ENCODE results near the gene KDM1B. TPM values are rescaled to one million over a fixed set of nuclear protein-coding genes. Genes with fewer than 3 reads are reported as not detected.

KDM1B gene
- total and polyA plus RNA-seq, 9 of the 15 experiments (the other 6 are each of a cell fraction or from before 2014, with no cell fraction given), result 1.4 to 58.9 (median 36.3) TPM

DNA sequence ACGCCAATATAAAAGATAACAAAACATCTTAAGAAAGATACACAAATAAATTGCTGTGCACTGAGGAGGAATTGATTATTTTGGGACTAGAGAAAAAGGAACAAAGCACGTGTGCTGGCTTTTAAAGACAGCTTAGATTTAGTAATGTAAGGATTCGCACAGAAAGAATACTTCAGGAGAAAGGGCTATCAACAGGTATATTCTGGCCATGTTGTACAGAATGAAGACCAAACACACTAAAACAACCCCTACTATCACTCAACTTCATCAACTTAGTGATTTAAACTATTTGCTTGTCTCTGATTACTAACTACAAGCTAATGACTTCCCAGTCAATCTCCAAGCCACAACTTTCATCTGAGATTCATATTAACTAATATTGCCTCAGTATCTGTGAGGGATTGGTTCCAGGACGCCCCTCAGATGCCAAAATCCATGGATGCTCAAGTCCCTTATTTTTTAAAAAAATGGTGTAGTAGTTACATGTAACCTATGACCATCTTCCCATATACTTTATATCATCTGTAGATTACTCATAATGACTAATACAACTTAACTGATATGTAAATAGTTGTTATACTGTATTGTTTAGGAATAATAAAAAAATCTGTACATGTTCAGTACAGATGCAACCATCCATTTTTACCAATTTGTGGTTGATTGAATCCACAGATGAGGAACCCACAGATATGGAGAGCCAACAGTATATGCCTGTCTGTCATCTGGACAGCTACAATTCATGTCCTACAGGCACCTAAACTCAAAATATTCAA lies 104.6 kb downstream of the KDM1B start (continued):
- TF ChIP-seq, protein P1, sequence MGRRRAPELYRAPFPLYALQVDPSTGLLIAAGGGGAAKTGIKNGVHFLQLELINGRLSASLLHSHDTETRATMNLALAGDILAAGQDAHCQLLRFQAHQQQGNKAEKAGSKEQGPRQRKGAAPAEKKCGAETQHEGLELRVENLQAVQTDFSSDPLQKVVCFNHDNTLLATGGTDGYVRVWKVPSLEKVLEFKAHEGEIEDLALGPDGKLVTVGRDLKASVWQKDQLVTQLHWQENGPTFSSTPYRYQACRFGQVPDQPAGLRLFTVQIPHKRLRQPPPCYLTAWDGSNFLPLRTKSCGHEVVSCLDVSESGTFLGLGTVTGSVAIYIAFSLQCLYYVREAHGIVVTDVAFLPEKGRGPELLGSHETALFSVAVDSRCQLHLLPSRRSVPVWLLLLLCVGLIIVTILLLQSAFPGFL (CRISPR knock-in tag; IDR thresholded peaks at IDR 0.05), result no peak

DNA sequence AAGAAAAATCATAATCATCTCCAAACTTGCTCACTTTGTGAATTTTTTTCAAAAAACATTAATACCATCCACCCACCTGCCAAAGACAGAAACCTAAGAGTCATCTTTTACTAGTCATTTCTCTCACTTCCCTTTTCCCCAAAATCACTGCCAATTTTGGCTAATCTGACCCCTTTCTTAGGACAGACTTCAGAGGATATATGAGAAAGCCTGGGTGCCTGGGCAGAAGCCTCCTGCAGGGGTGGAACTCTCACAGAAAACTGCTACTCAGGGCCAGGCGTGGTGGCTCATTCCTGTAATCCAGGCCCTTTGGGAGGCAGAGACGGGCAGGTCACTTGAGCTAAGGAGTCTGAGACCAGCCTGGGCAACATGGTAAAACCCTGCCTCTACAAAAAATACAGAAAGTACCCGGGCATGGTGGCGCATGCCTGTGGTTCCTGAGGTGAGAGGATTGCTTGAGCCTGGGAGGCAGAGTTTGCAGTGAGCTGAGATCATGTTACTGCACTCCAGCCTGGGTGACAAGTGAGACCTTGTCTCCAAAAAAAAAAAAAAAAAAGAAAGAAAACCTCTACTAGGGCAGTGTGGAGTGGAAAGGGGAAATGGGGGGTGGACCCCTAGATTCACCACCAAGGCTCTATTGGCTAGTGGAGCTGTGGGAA lies 105.4 kb downstream of the KDM1B start:
- Histone ChIP-seq H3K4me3 (no peak overlapping the region), H3K4me1 (replicated peaks in 1 of 2; ENCODE audit: control insufficient read depth in 2 of 2, insufficient read depth in 2 of 2, low read length in 2 of 2) (peaks cover 13 to 21% of the 10 kb centered on the region in 2 experiments), H3K27me3 (ENCODE audit: control insufficient read depth in 2 of 2, insufficient read depth in 2 of 2, low read length in 2 of 2) (no peaks in the 10 kb centered on the region), H3K9me3 (replicated peaks; ENCODE audit: control insufficient read depth, insufficient read depth, low read depth, low read length) (peaks cover 3% of the 10 kb centered on the region), H3K79me2 (ENCODE audit: control insufficient read depth, insufficient read depth, low read length) (peaks cover 89% of the 10 kb centered on the region), H4K20me1 (replicated peaks; ENCODE audit: control insufficient read depth, insufficient read depth, low read length) (peaks cover 36% of the 10 kb centered on the region), H3K4me2 (ENCODE audit: insufficient read depth, low read length) (no peak overlapping the region), H3K9me1 (ENCODE audit: control insufficient read depth, insufficient read depth, low read length) (no peaks in the 10 kb centered on the region), H3K36me3 (ENCODE audit: control insufficient read depth, insufficient read depth, low read length) (peaks cover 71% of the 10 kb centered on the region), H3K27ac (ENCODE audit: extremely low read depth, low read depth, low read length) (no peak overlapping the region), H2AFZ (ENCODE audit: low read depth, low read length) (no peak overlapping the region), H3K9ac (ENCODE audit: insufficient read depth in 1 of 2, low read depth in 2 of 2, low read length in 2 of 2) (peak overlapping the region in 1 of 2 experiments; percentile 61; a peak in 1 of 4 replicates)
- DNase-seq (ENCODE audit: extremely low read depth in 1 of 4, low spot score in 3 of 4) (no peak), ATAC-seq (no peak), FAIRE-seq (no peak)
- POLR2A ChIA-PET, result interaction anchor here (0.6 to 1.2 kb wide), 4 partner anchors 11 to 650 kb away, joined by 3 to 7 read pairs (median 4); no protein-coding TSS in a partner anchor
- TF ChIP-seq RUNX1 (IDR thresholded peaks at IDR 0.05; ENCODE audit: low read depth) (no peak), HIVEP1 (CRISPR knock-in tag; IDR thresholded peaks at IDR 0.05) (no peak), ARNT (IDR thresholded peaks at IDR 0.05) (no peak), RBFOX2 (IDR thresholded peaks at IDR 0.05; ENCODE audit: low read depth, low read length) (no peak), SPI1 (IDR thresholded peaks at IDR 0.05; ENCODE audit: borderline replicate concordance, low read depth, low read length) (peak; percentile 86), ZNF174 (CRISPR knock-in tag; IDR thresholded peaks at IDR 0.05) (no peak), KDM5B (IDR thresholded peaks at IDR 0.05; ENCODE audit: insufficient replicate concordance, low read depth, low read length) (no peak), SMARCB1 (IDR thresholded peaks at IDR 0.05; ENCODE audit: insufficient read length, low read depth) (no peak), MEF2D (tag; conservative IDR thresholded peaks at IDR 0.05; ENCODE audit: low read depth) (no peak), LCOR (CRISPR knock-in tag; IDR thresholded peaks at IDR 0.05) (0 out of 2 replicates have a peak, but pooled peaks have one; percentile 30), ZNF57 (CRISPR knock-in tag; IDR thresholded peaks at IDR 0.05) (no peak), KDM1A (IDR thresholded peaks at IDR 0.05) (peak in 1 of 2 experiments; percentile 54; a peak in 2 of 4 replicates), MEF2A (IDR thresholded peaks at IDR 0.05; ENCODE audit: control insufficient read depth, low read depth, low read length) (no peak), RCOR1 (IDR thresholded peaks at IDR 0.05; ENCODE audit: borderline replicate concordance in 1 of 2, low read depth in 2 of 2, low read length in 2 of 2) (peak; percentile 19 to 51; a peak in 1 of 4 replicates), NONO (IDR thresholded peaks at IDR 0.05; ENCODE audit: low read depth in 2 of 2, low read length in 1 of 2) (no peak), ZNF785 (CRISPR knock-in tag; IDR thresholded peaks at IDR 0.05) (no peak), HMBOX1 (IDR thresholded peaks at IDR 0.05) (peak; percentile 50; the same call in 1 of the 2 replicates)
- WGBS (ENCODE audit: insufficient coverage, low coverage, missing lambda C conversion rate), result 76% methylated on average over 4 of the region's 4 CpGs
- in situ Hi-C loops (cut with MboI), result no loop called here
- intact Hi-C loops (cut with micrococcal nuclease), result loop anchor here (5.0 kb wide), 2 partner anchors 103 to 553 kb away; partner anchors contain the start of genes KDM1B, NUP153 and TPMT
- CTCF ChIA-PET (ENCODE audit: low intra/inter-chr PET ratio), result no interaction called here
- no TSS peak for BruUV-seq (replicated peaks)

Data from K562 (cell line).